Esophagus mucosa (tissue), 1 donor: ENCODE measurements around the gene CLEC2A. TPM values are rescaled to one million over a fixed set of nuclear protein-coding genes. Genes with fewer than 3 reads are reported as not detected.
"Not testable (repeated sequence)": the region's sequence is repeated elsewhere in the genome, so short reads cannot be mapped to it uniquely, and the experiment has no call there.

ENCODE experiments used
- ATAC-seq: fragments of 200-7000 bp; cut with Tn5 transposase; one replicate; pipeline ENCODE4 v1.9.1; 2020
- total RNA-seq: library from RNA; stranded (reverse); gene quantifications from one replicate; pipeline ENCODE4 v1.2.4, GENCODE V29; 2023
- donor health status: DM: yes; HTN: yes; CAD: no.

The CLEC2A gene
- total RNA-seq, 1 donor from 2014 or later: not detected

DNA sequence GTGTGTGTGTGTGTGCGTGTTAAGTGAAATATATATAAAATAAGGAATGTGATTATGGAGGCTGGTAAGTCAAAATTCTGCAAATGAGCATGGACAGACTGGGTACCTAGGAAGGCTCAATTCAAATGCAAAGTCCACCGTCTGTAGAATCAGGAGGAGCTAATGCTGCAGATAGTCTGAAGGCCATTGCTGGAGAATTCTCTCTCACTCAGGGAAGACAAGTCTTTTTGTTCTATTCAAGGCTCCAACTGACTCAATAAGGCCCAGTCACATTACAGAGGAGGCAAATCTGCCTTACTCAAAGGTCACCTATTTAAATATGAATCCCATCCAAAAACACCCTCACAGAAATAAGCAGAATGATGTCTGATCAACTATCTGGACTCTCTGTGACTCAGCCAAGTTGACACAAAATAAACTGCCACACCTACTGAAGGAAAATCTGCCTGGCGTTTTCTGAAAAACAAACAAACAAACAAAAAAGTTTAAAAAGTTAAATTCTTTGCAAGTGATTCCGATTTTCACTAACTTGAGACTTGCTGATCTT, 51.6 kb downstream of the CLEC2A start:
- no peak for ATAC-seq

DNA sequence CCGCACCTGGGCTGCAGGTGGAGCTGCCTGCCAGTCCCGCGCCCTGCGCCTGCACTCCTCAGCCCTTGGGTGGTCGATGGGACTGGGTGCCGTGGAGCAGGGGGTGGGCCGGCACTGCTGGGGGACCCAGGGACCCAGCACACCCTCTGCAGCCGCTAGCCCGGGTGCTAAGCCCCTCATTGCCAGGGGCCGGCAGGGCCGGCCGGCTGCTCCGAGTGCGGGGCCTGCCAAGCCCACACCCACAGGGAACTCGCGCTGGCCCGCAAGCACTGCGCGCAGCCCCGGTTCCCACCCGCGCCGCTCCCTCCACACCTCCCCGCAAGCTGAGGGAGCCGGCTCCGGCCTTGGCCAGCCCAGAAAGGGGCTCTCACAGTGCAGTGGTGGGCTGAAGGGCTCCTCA, 56.0 kb downstream of the CLEC2A start:
- ATAC-seq: not testable (repeated sequence)

DNA sequence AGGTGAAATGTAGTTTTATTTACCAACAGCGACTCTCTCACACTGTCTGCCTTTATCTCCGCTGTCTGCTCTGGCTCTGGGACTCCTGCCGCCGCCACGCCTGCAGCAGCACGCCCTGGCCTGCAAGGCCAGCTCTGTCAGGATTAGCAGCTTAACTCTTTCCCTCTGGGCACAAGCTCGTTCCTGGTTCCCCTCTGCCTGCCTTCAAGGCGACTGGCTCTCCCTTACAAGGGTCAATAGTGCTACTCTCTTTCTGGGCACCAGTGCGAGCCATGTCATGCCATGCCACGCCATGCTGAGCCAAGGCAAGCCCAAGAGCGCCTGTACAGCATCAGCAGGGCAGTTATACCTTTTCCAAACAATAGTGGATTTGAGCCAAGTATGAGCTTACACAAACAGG, 59.4 kb downstream of the CLEC2A start:
- ATAC-seq: peak; percentile 92

DNA sequence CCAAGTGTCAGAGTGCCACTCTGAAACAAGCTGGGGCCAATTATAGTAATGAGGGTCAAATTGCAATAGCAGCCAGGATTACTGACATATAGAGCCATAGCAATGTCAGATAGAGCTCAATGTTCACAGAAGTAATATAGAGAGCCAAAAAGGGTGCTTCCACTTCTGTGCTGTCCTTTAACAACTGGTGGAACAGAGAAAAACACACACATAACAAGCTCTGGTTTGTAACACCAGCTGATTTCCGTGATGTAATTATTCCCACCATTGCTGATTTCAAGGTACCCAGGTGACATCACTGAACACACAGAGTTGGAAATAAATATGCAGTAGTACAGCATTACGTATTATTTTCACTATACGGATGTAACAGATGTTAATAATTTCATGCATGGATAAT, 60.0 kb downstream of the CLEC2A start:
- ATAC-seq: no peak

DNA sequence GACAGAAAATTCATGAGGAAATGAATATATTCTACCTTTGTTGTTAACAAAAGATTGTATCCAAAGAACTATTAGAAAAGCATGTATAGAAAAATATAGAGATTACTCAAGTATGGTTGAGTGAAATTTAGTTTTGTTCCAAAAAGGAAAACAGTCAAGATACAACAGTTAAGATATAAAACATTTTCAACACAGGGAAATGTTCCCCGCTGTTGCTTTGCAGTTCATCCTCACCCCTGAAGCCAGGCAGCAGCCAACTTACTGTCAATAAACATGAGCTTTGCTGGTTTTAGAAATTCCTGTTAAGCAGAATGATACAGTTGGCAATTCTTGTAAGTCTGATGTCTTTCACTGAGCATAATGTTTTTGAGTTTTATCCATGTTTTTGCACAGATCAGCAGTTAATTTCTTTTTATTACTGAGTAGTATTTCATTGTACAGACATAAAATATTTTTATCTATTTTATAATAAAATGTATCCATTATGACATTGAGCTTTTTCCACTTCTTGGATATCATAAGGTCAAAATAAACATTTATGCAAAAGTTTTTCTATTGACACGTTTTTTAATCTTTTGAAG, 61.8 kb downstream of the CLEC2A start:
- no peak for ATAC-seq

DNA sequence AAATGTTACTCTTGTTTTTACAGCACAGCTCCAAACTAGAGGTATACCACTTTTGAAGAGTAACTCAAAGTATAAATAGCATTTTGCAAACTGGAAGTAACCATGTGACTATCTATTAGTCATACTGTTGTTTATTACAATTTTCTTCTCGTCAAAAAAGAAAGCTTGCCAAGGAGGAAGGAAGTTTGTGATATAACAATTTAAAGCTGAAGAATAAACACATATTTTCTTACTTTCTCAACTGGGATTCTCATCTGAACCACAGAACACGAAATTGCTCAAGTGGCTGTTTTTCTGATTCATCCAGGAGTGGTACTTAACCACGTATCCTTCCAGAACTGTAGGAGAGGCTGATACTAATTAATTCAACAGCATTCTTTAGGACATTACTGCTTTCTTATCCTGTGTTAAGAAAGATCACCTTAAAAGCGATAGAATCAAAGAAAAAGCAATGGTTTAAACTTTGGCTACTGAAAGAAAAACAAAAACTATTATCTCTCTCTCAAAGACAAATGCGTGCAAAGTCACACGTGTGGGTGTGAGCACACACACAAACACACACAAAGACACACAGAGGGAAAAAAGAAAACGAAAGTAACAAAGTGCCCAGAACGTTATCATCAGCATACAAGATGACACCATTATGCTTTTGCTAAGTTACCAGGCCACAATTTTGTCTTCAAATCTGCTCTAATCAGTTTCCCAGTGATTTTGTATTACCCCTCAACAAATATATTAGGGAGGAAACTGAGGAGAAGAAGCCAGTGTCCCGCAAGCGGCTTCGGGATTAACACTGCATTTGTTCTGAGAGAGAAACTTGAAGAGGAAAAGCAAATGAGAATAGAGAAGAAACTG, 62.6 kb downstream of the CLEC2A start, which contains the start of gene CLEC2B:
TSS of gene CLEC2B (minus strand) at position 48 of the 855 bp plus-strand sequence.
- ATAC-seq: peak; percentile 57

DNA sequence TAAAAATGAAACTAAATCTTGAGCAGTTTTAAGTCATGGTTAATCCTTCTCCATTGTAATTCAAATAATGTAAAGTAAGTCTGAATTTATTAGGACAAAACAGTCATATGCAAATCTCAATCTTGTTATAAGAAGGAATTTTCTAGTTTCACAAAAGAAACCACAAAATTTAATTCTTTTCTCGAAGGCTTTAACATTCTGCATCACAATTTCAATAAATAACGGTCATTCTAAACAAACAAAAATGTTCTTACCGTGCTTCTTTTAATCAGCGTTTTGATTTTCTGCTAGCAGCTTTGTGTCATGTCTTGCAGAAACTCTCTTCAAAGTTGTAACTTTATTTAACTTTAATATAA, 63.2 kb downstream of the CLEC2A start:
- no peak for ATAC-seq

DNA sequence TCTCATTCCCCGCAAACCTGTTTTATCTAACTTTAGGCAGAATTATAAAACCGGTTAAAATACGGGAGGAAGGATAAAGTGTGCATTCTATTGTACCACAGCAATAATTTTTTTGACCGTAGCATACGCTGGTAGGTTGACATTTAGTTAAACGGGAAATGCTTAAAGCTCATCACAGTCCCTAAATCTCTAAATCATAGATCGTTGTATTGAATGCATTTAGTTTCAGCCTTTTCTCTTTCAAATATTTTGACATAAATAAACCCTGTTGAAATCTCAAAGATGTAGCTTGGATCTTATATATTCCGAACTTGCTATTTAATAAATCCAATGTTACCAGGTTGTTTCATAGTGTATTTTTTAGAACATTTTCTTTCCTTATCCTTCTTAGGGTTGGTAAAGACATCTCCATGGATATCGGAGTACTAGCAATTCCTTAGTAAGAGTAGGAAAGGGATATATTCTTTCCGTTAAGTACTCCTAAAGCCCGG, 63.8 kb downstream of the CLEC2A start:
- no peak for ATAC-seq

DNA sequence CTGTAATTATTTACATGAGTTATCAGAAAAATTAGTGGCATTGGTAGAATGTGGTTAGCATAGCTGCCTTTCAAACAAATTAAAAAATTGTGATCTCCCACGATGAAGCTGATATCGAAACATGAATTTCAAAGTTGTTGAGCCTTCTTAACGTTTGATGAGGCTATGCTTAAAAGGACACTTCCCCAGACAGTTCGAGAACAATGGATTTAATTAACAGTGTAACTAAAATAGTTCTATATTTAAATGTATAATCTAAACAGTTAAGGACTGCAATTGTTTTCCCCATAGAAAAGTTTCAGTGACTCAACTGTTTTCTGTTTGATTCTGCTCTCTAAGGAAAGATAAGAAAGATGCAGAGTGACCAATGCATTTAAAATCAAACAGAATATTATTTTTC, 64.6 kb downstream of the CLEC2A start:
- no peak for ATAC-seq

DNA sequence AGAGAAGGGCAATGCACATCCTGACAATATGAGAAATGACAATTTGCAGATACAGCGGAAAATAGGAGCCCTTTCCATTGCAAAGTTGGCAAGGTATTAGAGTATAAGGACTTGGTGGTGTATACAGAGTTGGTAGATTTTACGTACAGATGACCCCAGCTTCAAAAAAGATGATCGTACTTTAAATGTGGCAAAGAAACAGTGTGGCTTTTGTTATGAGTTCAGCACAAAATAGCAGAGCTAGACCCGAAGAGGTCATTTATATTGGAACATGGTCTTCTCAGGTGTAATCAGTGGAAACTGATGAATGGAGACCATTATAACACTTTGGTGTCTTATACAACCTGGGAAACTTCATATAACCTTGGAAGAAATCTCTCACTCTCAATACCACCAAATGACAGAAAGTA, 65.3 kb downstream of the CLEC2A start:
- no peak for ATAC-seq

DNA sequence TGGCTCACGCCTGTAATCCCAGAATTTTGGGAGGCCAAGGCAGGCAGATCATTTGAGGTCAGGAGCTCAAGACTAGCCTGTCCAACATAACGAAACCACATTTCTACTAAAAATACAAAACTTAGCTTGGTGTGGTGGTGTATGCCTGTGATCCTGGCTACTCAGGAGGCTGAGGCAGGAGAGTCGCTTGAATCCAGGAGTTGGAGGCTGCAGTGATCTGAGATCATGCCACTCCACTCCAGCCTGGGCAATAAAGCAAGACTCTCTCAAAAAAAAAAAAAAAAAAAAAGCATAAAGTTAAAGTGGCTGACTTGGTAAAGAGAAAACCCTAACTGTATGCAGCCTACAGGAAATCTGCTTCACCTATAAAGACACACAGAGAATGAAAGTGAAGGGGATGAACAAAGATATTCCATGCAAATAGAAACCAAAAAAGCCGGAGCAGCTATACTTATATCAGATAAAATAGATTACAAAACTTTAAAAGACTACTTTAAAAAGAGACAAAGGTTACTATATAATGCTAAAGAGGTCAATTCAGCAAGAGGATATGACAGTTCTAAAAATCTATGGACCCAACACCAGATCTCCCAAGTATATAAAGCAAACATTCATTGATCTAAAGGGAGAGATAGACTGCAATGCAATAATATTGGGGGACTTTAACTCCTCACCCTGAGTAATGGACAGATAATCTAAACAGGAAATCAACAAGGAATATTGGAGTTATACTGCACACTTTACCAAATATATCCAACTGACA, 67.1 kb downstream of the CLEC2A start:
- ATAC-seq: no peak

Other genes with a start within 250 kb of the CLEC2A start
- gene CLECL1, start 199.3 kb downstream of the CLEC2A start, total RNA-seq: not detected
- 0.68 TPM for gene CD69, start 171.5 kb downstream of the CLEC2A start, total RNA-seq
- 0.36 TPM for gene KLRF1, start 104.9 kb downstream of the CLEC2A start, total RNA-seq
- gene CLEC2B, start 63.0 kb downstream of the CLEC2A start, total RNA-seq: 13.0 TPM
- gene KLRF2, start 50.9 kb downstream of the CLEC2A start, total RNA-seq: not detected
- 0.36 TPM for gene CLEC12A, start 39.0 kb upstream of the CLEC2A start, total RNA-seq
- gene CLEC1B, start 66.8 kb upstream of the CLEC2A start, total RNA-seq: not detected
- gene CLEC12B, start 78.3 kb upstream of the CLEC2A start, total RNA-seq: not detected
- gene CLEC9A, start 98.3 kb upstream of the CLEC2A start, total RNA-seq: not detected
- gene CLEC1A, start 166.6 kb upstream of the CLEC2A start, total RNA-seq: 0.68 TPM
- gene CLEC7A, start 197.8 kb upstream of the CLEC2A start, total RNA-seq: 22.3 TPM
- 0.24 TPM for gene OLR1, start 239.8 kb upstream of the CLEC2A start, total RNA-seq
- gene TMEM52B, start 246.7 kb upstream of the CLEC2A start, total RNA-seq: not detected